IPS DF 6.9 (cell line): Measurements from ENCODE around the gene SLC4A1.

Experiments
- DNase-seq: peaks from one replicate; pipeline ENCODE4 v3.0.0-alpha.2; 2013; ENCODE audit warnings: low read depth, low spot score
- H3K27ac ChIP-seq: one replicate; pipeline ENCODE4 v1.5.1; 2013; ENCODE audit warnings: low read length, control low read depth
- H3K27me3 ChIP-seq: 2 replicates; pipeline ENCODE4 v1.6.1; 2013; ENCODE audit warnings: mild to moderate bottlenecking, low read length; ENCODE audit not compliant: control insufficient read depth, insufficient read depth
- H3K36me3 ChIP-seq: 2 replicates; pipeline ENCODE4 v1.6.1; 2013; ENCODE audit warnings: low read length; ENCODE audit not compliant: control insufficient read depth, insufficient read depth
- H3K4me1 ChIP-seq: 2 replicates; pipeline ENCODE4 v1.6.1; 2013; ENCODE audit warnings: low read length; ENCODE audit not compliant: control insufficient read depth, insufficient read depth
- H3K4me3 ChIP-seq: 2 replicates; pipeline ENCODE4 v1.5.1; 2013; ENCODE audit warnings: mild to moderate bottlenecking, low read length
- H3K9me3 ChIP-seq: 2 replicates; pipeline ENCODE4 v1.6.1; 2013; ENCODE audit warnings: low read length, inconsistent platforms; ENCODE audit not compliant: control insufficient read depth, insufficient read depth
- WGBS: extraction: QIAGEN DNeasy Blood & Tissue Kit; methylation state at CpG from one replicate; pipeline ENCODE4 v1.1.7; 2013; ENCODE audit warnings: mixed read lengths, missing lambda C conversion rate; ENCODE audit not compliant: insufficient read length, insufficient coverage; 5-methylcytosine and 5-hydroxymethylcytosine counted together

The SLC4A1 gene

DNA sequence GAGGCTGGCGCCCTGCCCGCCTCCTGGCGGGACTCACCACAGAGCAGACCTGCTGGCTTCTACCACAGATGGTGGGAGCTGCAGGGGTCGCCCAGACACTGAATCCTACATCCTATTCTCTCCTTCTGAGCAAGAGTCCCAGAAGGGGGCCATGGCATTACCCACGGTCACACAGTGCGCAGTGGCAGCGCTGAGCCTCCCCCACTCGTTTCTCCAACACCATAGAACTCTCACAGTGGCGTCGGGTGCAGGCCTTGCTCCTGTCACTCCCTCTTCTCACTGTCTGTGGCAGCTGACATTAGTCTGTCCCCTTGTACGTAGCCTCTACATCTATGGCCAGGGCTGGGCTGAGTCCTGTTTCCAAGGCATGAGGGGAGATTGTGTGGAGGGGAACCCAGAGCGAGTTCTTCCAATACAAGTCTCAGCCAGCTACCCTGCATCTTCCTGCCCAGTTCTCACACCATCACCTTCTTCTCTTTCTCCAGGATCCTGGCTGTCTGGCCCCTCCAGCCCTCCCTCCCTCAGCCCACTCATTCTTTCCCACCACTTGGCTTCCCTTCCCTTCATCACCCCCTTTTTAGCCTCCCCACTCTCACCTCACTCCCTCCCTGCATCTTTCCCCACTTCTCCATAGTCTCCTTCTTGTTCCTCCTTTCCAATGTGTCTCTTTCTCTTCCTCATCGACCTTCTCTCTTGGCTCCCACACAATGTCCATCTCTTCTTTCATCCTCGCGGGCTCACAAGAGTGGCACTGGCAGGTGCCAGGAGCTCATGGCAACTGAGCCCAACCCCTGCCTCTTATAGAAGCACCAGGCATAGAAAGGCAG is 54.3 kb downstream of the SLC4A1 start:
- Histone ChIP-seq H3K4me1 (no peaks in the 10 kb centered on the region; the same call in 1 of the 2 replicates), H3K9me3 (no peaks in the 10 kb centered on the region), H3K4me3 (no peak overlapping the region), H3K27ac (no peak overlapping the region), H3K36me3 (peaks cover 43% of the 10 kb centered on the region), H3K27me3 (no peaks in the 10 kb centered on the region)
- WGBS: no CpG with 5 or more reads among the region's 15 CpGs
- DNase-seq: no peak

DNA sequence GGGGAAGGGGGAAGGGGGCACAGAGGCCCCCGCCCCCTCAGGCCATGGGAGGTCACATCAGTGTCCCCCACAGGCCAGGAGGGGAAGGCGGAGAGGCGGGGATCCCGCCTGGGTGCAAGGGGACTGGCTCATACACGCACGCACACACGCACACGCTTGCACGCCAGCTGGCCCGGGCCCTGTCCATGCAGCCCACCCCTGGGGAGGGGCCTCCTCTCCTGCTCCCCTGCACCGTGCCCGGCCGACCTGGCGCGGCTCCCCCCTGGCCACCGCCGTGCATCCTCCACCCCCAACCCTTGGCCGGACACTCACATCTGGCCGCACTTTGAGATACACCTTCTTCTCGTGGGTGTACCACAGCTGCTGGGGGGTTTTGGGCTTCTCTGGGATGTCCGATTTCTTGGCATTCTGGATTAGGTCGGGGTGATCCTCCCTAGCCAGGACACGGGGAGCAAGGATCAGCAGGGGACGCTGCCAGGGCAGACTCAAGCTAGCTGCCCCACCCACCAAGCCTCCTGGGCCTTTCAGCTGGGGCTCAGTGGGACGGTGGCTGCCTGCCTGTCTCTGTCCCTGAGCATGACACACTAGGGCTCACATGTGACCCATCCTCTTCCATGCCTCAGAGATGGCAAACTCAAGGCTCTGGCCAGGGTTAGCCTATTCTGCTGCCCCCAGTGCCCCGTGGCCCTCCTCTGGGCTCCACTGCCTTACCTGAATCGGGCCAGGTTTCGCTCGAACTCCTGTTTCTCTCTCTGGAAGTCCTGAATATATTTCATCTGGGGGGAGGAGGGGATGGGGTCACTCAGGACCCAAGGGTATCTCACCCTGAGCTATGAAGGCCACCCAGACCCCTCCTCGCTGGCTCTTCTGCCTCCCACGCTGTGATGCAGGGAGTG is 55.2 kb downstream of the SLC4A1 start:
- H3K9me3 ChIP-seq: no peaks in the 10 kb centered on the region
- no peak overlapping the region for H3K4me3 ChIP-seq
- DNase-seq: no peak
- no peaks in the 10 kb centered on the region; the same call in 1 of the 2 replicates for H3K4me1 ChIP-seq
- no peak overlapping the region for H3K27ac ChIP-seq
- WGBS: no CpG with 5 or more reads among the region's 31 CpGs
- H3K36me3 ChIP-seq: peaks cover 47% of the 10 kb centered on the region
- H3K27me3 ChIP-seq: no peaks in the 10 kb centered on the region

DNA sequence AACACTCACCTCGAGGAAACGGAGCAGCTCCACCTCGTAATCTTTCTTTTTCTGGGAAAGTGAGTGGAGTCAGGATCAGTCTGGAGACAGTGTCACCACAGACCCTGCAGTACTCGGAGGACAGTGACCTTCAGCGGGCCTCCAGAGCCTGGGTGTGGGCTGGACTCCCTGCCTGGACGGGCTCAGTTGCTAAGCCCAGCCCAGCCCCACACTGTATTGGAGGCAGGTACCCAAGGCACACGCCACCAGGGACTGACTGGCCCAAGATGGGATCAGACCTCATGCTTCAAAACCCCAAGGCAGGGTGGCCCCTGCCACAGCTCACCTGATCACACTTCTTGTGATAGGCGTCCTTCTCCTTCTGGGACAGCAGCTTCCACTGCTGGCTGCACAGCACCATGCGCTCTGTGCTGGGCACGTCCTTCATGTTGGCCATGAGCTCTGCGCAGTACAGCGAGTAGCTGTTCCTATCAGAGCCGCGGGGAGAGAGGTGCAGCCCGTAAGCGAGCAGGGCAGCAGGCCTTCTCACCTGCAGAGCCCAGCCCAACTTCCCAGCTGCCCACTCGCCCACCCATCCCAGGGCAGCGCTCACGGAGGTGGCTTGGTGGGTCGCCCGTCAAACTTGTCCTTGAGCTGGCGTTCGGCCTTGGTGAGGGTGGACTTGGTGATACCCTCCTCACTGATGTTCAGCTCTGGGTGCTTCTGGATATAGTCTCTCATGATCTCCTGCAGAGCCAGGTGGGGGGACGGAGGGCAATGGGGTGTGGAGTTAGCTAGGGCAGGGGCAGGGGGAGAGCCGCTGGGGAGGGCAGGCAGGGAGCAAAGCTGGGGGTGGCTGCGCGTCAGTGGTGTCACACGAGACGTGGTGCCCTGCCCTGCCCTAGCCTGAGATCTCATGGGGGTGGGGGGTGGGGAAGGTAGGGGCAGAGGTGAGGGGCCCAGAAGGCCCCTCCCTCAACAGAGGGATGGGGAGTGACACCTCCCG is 56.4 kb downstream of the SLC4A1 start:
- no CpG with 5 or more reads among the region's 30 CpGs for WGBS
- DNase-seq: no peak
- H3K36me3 ChIP-seq: peaks cover 52% of the 10 kb centered on the region
- no peaks in the 10 kb centered on the region for H3K9me3 ChIP-seq
- no peak overlapping the region for H3K4me3 ChIP-seq
- no peak overlapping the region for H3K27ac ChIP-seq
- H3K4me1 ChIP-seq: no peaks in the 10 kb centered on the region; the same call in 1 of the 2 replicates
- no peaks in the 10 kb centered on the region for H3K27me3 ChIP-seq

DNA sequence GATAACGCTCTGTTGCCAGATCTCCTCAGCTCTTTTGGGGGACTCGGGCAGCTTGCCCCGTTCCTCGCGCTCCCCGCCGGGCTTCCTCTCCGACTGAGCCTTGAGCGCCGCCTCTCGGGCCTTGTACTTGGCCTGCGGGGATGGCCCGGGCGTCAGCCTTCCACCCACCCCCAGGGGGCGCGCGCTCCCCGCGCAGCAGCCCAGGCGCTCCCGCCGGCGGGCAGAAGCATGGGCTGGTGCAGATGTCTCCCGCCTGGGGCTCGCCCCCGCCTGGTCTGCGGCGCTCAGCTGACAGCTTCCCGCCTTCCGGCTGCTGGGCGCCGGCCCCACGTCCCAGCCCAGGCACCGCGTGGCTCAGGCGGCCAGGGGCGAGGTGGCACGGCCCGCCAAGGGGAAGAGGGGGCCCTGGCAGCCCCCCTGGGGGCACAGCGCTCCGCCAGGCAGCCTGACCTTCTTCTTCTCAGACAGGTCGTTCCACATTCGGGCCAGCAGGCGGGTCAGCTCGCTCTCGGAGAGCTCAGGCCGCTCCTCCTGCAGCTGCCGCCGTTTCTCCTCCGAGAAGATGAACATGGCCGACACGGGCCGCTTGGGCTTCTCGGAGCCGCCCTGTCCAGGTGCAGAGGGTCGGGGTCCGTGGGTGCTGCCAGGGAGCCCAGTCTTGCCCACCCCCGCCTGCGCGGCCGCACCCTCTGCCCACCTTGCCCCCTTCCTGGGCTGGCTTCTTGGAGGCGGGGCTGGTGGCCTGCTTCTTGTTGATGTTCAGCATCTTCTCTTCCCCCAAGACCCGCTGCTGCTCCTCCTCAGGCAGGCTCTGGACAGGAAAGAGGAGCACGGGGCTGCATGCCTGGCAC is 57.4 kb downstream of the SLC4A1 start:
- Histone ChIP-seq H3K4me3 (no peak overlapping the region), H3K27me3 (no peaks in the 10 kb centered on the region), H3K4me1 (no peaks in the 10 kb centered on the region; the same call in 1 of the 2 replicates), H3K27ac (no peak overlapping the region), H3K36me3 (peaks cover 43% of the 10 kb centered on the region), H3K9me3 (no peaks in the 10 kb centered on the region)
- DNase-seq: no peak
- WGBS: no CpG with 5 or more reads among the region's 64 CpGs

DNA sequence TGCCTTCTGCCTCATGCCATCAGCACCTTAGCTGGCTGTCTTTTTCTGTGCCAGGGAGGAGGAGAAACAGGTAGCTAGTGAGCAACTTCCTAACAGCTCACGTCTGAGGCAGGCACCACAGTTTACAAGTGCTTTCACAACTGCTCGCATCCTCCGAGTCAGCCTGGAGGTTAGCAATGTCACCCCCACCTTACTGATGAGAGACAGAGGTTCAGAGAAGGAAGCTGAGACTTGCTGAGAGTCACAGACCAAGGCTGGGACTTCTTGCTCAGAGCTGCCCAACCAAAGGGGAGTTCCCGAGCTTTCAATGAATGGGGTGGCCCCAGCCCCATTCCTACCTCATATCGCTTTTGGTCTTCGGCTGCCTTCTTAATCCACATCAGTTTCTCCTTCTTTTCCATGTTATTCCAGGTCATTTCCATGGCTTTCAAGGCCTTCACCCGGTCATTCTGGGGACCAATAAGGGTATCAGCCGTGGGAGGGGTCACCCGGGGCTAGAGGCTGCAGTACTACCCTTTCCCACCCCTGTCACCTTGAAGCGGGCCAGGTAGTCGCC is 58.1 kb downstream of the SLC4A1 start:
- WGBS: no CpG with 5 or more reads among the region's 11 CpGs
- DNase-seq: no peak
- H3K9me3 ChIP-seq: no peaks in the 10 kb centered on the region
- no peak overlapping the region for H3K27ac ChIP-seq
- H3K36me3 ChIP-seq: peaks cover 36% of the 10 kb centered on the region
- H3K4me3 ChIP-seq: no peak overlapping the region
- H3K27me3 ChIP-seq: no peaks in the 10 kb centered on the region
- no peaks in the 10 kb centered on the region; the same call in 1 of the 2 replicates for H3K4me1 ChIP-seq

DNA sequence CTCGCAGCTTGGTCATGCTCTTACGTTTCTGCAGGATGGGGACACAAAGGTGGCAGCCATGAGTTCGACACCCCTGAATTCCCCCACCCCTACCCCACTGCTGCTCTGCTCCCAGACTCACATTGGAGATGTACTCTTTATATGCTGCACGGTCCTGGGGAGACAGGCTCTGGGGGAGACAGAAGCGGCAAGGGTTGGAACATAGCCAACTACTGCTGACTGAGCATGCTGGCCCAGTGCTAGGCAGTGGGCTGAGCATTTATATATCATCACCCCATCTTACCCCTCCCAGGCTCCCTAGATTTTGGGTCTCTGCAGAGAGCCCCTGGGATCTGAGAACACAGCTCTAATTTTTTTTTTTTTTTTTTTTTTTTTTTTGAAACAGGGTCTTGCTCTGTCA is 60.2 kb downstream of the SLC4A1 start:
- DNase-seq: no peak
- H3K27ac ChIP-seq: no peak overlapping the region
- no peaks in the 10 kb centered on the region for H3K9me3 ChIP-seq
- H3K27me3 ChIP-seq: no peaks in the 10 kb centered on the region
- no peak overlapping the region for H3K4me3 ChIP-seq
- peaks cover 3% of the 10 kb centered on the region for H3K4me1 ChIP-seq
- H3K36me3 ChIP-seq: peaks cover 36% of the 10 kb centered on the region
- WGBS: no CpG with 5 or more reads among the region's 5 CpGs

DNA sequence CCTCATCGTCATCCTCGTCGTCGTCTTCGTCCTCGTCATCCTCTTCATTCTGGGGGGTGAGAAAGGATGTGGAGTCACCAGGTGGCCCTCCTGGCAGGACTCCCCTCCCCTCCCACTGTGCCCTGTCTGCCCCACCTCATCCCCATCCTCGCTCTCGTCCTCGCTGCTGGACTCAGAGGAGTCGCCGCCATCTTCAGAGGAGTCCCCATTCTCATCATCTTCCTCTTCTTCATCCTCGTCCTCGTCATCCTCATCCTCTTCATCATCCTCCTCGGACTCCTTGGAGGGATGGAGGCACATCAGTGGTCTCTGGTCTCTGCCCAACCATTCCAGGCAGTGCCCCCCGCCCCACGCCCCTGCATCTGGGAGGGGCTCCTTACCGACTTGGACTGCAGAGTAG is 60.6 kb downstream of the SLC4A1 start:
- peaks cover 36% of the 10 kb centered on the region for H3K36me3 ChIP-seq
- peaks cover 3% of the 10 kb centered on the region for H3K4me1 ChIP-seq
- no CpG with 5 or more reads among the region's 17 CpGs for WGBS
- DNase-seq: no peak
- H3K4me3 ChIP-seq: no peak overlapping the region
- no peak overlapping the region for H3K27ac ChIP-seq
- H3K9me3 ChIP-seq: no peaks in the 10 kb centered on the region
- H3K27me3 ChIP-seq: no peaks in the 10 kb centered on the region

DNA sequence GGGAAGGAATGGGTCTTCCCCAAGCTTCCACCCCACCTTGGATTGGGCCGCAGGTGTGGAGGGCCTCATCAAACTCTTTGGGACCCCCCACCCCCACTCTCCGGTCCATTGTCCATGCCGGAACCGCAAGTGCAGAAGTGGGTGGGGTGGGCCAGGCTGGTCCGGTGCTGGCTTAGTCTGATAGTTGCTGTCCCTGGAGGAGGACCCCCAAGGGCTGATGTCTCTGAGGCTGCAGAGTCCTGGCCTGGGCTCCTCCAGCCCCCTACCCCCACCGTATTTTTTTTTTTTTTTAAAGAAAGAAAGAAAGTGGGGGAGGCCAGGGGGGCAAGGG is 61.1 kb downstream of the SLC4A1 start:
- DNase-seq: no peak
- Histone ChIP-seq H3K4me3 (no peak overlapping the region), H3K36me3 (peaks cover 32% of the 10 kb centered on the region), H3K27me3 (no peaks in the 10 kb centered on the region), H3K4me1 (peaks cover 3% of the 10 kb centered on the region), H3K9me3 (no peaks in the 10 kb centered on the region), H3K27ac (no peak overlapping the region)
- no CpG with 5 or more reads among the region's 6 CpGs for WGBS
